AG10803 (cell line): ENCODE results near the gene GFPT2.
A peak's percentile ranks its signal among the peaks of the same experiment; 100 is the strongest.

ENCODE experiments used
- DNase-seq: peaks from one replicate; pipeline ENCODE4 v3.0.0; 2010; ENCODE audit warnings: low read depth
- H3K4me3 ChIP-seq: 2 replicates; pipeline ENCODE4 v1.5.1; 2011; ENCODE audit warnings: mild to moderate bottlenecking, low read length, control low read depth
- CTCF ChIP-seq: conservative IDR thresholded peaks from 2 replicates; pipeline ENCODE4 v1.5.1; 2011; ENCODE audit warnings: mild to moderate bottlenecking, low read length, control low read depth, inconsistent platforms

The GFPT2 gene

GRCh38 chr5:180364306-180364856 is 11.2 kb upstream of the GFPT2 start:
- no peak for DNase-seq
- no peak overlapping the region for H3K4me3 ChIP-seq
- TF ChIP-seq CTCF: no peak

GRCh38 chr5:180360078-180360957 is 7.2 kb upstream of the GFPT2 start:
- DNase-seq: no peak
- no peak for TF ChIP-seq CTCF
- no peak overlapping the region for H3K4me3 ChIP-seq

- DNase-seq: no peak
- no peak overlapping the region for H3K4me3 ChIP-seq
- TF ChIP-seq CTCF: no peak
These were observed 5.6 kb upstream of the GFPT2 start for GRCh38 chr5:180358694-180359093.

GRCh38 chr5:180358179-180358578 is 5.0 kb upstream of the GFPT2 start:
- TF ChIP-seq CTCF: no peak
- H3K4me3 ChIP-seq: no peak overlapping the region
- no peak for DNase-seq

GRCh38 chr5:180354966-180355365 is 1.8 kb upstream of the GFPT2 start:
- TF ChIP-seq CTCF: no peak
- DNase-seq: no peak
- H3K4me3 ChIP-seq: no peak overlapping the region

- DNase-seq: no peak
- TF ChIP-seq CTCF: no peak
- H3K4me3 ChIP-seq: peak overlapping the region; percentile 79
These were observed 880 bp upstream of the GFPT2 start for GRCh38 chr5:180353980-180354452.
